ENCODE results near the gene RAD51B.

GRCh38 chr14:68159701-68160633, 340.4 kb downstream of the RAD51B start:
- no peak for TF ChIP-seq POLR2A (IDR thresholded peaks at IDR 0.05)
- TF ChIP-seq, protein P1, sequence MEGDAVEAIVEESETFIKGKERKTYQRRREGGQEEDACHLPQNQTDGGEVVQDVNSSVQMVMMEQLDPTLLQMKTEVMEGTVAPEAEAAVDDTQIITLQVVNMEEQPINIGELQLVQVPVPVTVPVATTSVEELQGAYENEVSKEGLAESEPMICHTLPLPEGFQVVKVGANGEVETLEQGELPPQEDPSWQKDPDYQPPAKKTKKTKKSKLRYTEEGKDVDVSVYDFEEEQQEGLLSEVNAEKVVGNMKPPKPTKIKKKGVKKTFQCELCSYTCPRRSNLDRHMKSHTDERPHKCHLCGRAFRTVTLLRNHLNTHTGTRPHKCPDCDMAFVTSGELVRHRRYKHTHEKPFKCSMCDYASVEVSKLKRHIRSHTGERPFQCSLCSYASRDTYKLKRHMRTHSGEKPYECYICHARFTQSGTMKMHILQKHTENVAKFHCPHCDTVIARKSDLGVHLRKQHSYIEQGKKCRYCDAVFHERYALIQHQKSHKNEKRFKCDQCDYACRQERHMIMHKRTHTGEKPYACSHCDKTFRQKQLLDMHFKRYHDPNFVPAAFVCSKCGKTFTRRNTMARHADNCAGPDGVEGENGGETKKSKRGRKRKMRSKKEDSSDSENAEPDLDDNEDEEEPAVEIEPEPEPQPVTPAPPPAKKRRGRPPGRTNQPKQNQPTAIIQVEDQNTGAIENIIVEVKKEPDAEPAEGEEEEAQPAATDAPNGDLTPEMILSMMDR (IDR thresholded peaks at IDR 0.05): no peak
